ENCODE measurements around the gene LCMT1. TPM values are rescaled to one million over a fixed set of nuclear protein-coding genes. Genes with fewer than 3 reads are reported as not detected.
"Not testable (repeated sequence)": the region's sequence is repeated elsewhere in the genome, so short reads cannot be mapped to it uniquely, and the experiment has no call there.

LCMT1 gene
- total and polyA plus RNA-seq, 2 donors = 19.0 to 24.3 TPM

DNA sequence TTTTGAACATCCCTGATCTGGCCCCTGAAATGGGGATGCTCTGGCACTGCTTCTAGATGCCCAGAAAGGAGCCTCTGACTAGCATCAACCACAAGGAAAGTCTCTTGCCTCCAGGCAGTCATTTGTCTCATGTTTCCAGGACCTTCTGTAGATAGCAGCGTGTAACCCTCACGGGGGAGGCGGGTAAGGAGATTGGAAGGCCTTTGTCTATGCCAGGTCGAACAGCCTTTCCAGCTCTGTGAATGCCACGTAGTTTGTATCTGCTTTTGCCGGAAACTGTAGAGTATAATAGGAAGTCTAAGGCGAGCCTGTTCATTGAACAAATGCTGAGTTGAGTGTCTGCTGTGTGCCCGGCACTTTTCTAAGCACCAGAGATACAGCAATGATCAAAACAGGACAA, 61.3 kb downstream of the LCMT1 start:
- Histone ChIP-seq H3K4me3 (ENCODE audit: low read depth, low read length) (no peak overlapping the region), H3K27ac (ENCODE audit: low read depth) (no peak overlapping the region), H3K4me1 (ENCODE audit: insufficient read depth) (no peaks in the 10 kb centered on the region), H3K36me3 (ENCODE audit: insufficient read depth) (peaks cover 2% of the 10 kb centered on the region)
- no peak for DNase-seq (ENCODE audit: extremely low spot score)
- 96% methylated on average over 8 of the region's 8 CpGs for WGBS

DNA sequence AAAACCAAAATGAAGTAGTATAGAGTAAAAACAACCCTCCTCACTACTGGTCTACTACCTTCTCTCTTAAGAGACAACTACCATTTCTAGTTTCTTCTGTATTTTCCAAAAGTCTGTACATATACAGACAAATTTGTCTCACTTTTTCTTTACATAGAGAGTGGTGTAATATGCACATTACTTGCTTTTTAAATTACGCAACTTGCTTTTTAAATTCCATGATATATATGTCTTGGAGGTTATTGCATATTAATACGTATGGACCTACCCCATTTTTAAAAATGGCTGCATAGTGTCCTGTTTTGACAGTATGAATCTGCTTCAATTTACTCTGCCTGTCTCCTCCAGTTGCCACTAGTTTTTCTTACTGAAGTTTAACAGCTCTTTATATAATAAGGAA, 62.7 kb downstream of the LCMT1 start:
- Histone ChIP-seq H3K27ac (ENCODE audit: low read depth) (no peak overlapping the region), H3K4me1 (ENCODE audit: insufficient read depth) (no peaks in the 10 kb centered on the region), H3K4me3 (ENCODE audit: low read depth, low read length) (no peak overlapping the region), H3K36me3 (ENCODE audit: insufficient read depth) (no peaks in the 10 kb centered on the region)
- WGBS = 95% methylated on average over 2 of the region's 2 CpGs
- DNase-seq (ENCODE audit: extremely low spot score) = no peak

DNA sequence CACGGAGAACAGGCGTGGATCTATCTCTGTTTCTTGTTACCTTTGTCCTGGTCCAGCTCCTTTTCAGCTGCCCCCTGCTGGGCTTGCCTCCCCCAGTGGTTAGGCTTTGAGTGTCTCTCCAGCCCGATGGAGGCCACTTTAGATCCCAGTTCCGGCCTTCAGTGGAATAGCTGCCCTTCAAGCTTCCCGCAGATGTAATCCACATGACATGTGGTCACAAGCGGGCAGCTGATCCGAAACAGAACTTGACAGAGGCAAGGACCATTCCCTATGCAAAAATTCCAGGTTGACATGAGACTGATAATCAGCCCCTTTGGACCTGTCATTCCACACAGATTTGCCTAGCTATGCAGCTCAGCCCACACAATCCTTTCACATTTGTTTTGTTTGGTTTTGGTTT, 64.6 kb downstream of the LCMT1 start:
- Histone ChIP-seq H3K4me3 (ENCODE audit: low read depth, low read length) (no peak overlapping the region), H3K36me3 (ENCODE audit: insufficient read depth) (no peaks in the 10 kb centered on the region), H3K27ac (ENCODE audit: low read depth) (no peak overlapping the region), H3K4me1 (ENCODE audit: insufficient read depth) (no peaks in the 10 kb centered on the region)
- DNase-seq (ENCODE audit: extremely low spot score) = no peak
- 88% methylated on average over 7 of the region's 7 CpGs for WGBS

DNA sequence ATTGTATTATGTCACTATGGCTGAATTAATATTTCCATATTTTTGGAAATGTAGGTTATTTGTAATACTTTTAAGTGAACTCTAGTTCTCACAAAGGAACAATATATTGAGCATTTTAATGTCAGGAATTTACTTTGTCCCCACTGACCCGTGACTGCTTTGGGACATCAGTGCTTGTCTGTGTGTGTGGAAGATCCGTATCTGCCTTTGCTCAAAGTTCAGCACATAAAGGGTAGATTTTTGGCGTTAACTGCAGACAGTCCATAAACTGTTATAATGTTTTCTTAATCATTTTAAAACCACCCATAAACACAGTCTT, 65.9 kb downstream of the LCMT1 start:
- no peaks in the 10 kb centered on the region for H3K36me3 ChIP-seq (ENCODE audit: insufficient read depth)
- no peak overlapping the region for H3K27ac ChIP-seq (ENCODE audit: low read depth)
- WGBS = 57% methylated on average over 3 of the region's 3 CpGs
- H3K4me3 ChIP-seq (ENCODE audit: low read depth, low read length) = no peak overlapping the region
- DNase-seq (ENCODE audit: extremely low spot score) = no peak
- H3K4me1 ChIP-seq (ENCODE audit: insufficient read depth) = no peaks in the 10 kb centered on the region

GRCh38 chr16:25177831-25178688, 66.5 kb downstream of the LCMT1 start:
- Histone ChIP-seq H3K36me3 (ENCODE audit: insufficient read depth) (no peaks in the 10 kb centered on the region), H3K4me3 (ENCODE audit: low read depth, low read length) (no peak overlapping the region), H3K4me1 (ENCODE audit: insufficient read depth) (no peaks in the 10 kb centered on the region), H3K27ac (ENCODE audit: low read depth) (no peak overlapping the region)
- 82% methylated on average over 20 of the region's 20 CpGs for WGBS
- DNase-seq (ENCODE audit: extremely low spot score) = no peak

GRCh38 chr16:25181236-25181635, 69.7 kb downstream of the LCMT1 start:
- 94% methylated on average over 6 of the region's 6 CpGs for WGBS
- not testable (repeated sequence) for DNase-seq (ENCODE audit: extremely low spot score); H3K4me3 ChIP-seq (ENCODE audit: low read depth, low read length); H3K27ac ChIP-seq (ENCODE audit: low read depth); H3K36me3 ChIP-seq (ENCODE audit: insufficient read depth); H3K4me1 ChIP-seq (ENCODE audit: insufficient read depth)

- DNase-seq (ENCODE audit: extremely low spot score) = no peak
- 75% methylated on average over 3 of the region's 3 CpGs for WGBS
- Histone ChIP-seq H3K27ac (ENCODE audit: low read depth) (no peak overlapping the region), H3K4me3 (ENCODE audit: low read depth, low read length) (no peak overlapping the region), H3K36me3 (ENCODE audit: insufficient read depth) (no peaks in the 10 kb centered on the region), H3K4me1 (ENCODE audit: insufficient read depth) (no peaks in the 10 kb centered on the region)
These were observed 73.2 kb downstream of the LCMT1 start for GRCh38 chr16:25184771-25185170.

DNA sequence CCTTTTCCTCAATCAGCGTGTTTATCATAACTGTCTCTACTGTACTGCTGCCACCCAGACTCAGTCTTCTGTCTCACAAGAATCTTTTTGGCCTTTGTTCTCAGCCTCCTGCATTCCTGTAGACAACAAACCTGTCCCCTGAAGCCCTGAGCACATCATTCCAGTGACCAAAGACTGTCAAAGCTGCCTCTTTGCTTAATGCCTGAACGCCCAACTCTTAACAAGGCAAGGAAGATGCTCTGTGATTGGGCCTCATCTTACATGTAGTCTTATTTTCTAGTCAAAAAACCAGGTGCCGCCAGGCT, 75.9 kb downstream of the LCMT1 start:
- Histone ChIP-seq H3K36me3 (ENCODE audit: insufficient read depth) (no peaks in the 10 kb centered on the region), H3K4me1 (ENCODE audit: insufficient read depth) (no peaks in the 10 kb centered on the region), H3K27ac (ENCODE audit: low read depth) (no peak overlapping the region), H3K4me3 (ENCODE audit: low read depth, low read length) (no peak overlapping the region)
- WGBS = 95% methylated on average over 3 of the region's 3 CpGs
- no peak for DNase-seq (ENCODE audit: extremely low spot score)

GRCh38 chr16:25189305-25189704, 77.8 kb downstream of the LCMT1 start:
- no peaks in the 10 kb centered on the region for H3K36me3 ChIP-seq (ENCODE audit: insufficient read depth)
- no peak for DNase-seq (ENCODE audit: extremely low spot score)
- H3K4me1 ChIP-seq (ENCODE audit: insufficient read depth) = no peaks in the 10 kb centered on the region
- H3K4me3 ChIP-seq (ENCODE audit: low read depth, low read length) = no peak overlapping the region
- WGBS = 96% methylated on average over 6 of the region's 6 CpGs
- H3K27ac ChIP-seq (ENCODE audit: low read depth) = no peak overlapping the region

GRCh38 chr16:25192096-25192495, 80.6 kb downstream of the LCMT1 start:
- H3K36me3 ChIP-seq (ENCODE audit: insufficient read depth) = no peaks in the 10 kb centered on the region
- no peak overlapping the region for H3K27ac ChIP-seq (ENCODE audit: low read depth)
- DNase-seq (ENCODE audit: extremely low spot score) = no peak
- H3K4me1 ChIP-seq (ENCODE audit: insufficient read depth) = no peaks in the 10 kb centered on the region
- WGBS = 57% methylated on average over 6 of the region's 6 CpGs
- no peak overlapping the region for H3K4me3 ChIP-seq (ENCODE audit: low read depth, low read length)

- H3K4me3 ChIP-seq (ENCODE audit: low read depth, low read length) = no peak overlapping the region
- no peak for DNase-seq (ENCODE audit: extremely low spot score)
- H3K4me1 ChIP-seq (ENCODE audit: insufficient read depth) = no peaks in the 10 kb centered on the region
- 70% methylated on average over 7 of the region's 7 CpGs for WGBS
- no peaks in the 10 kb centered on the region for H3K36me3 ChIP-seq (ENCODE audit: insufficient read depth)
- no peak overlapping the region for H3K27ac ChIP-seq (ENCODE audit: low read depth)
These were observed 82.8 kb downstream of the LCMT1 start for GRCh38 chr16:25194273-25194878.

- no peaks in the 10 kb centered on the region for H3K36me3 ChIP-seq (ENCODE audit: insufficient read depth)
- no peaks in the 10 kb centered on the region for H3K4me1 ChIP-seq (ENCODE audit: insufficient read depth)
- H3K27ac ChIP-seq (ENCODE audit: low read depth) = no peak overlapping the region
- 54% methylated on average over 4 of the region's 4 CpGs for WGBS
- DNase-seq (ENCODE audit: extremely low spot score) = no peak
- H3K4me3 ChIP-seq (ENCODE audit: low read depth, low read length) = no peak overlapping the region
These were observed 86.5 kb downstream of the LCMT1 start for GRCh38 chr16:25198021-25198420.

GRCh38 chr16:25199457-25199856, 87.9 kb downstream of the LCMT1 start:
- no peak overlapping the region for H3K4me3 ChIP-seq (ENCODE audit: low read depth, low read length)
- no peak for DNase-seq (ENCODE audit: extremely low spot score)
- WGBS = 96% methylated on average over 7 of the region's 7 CpGs
- H3K4me1 ChIP-seq (ENCODE audit: insufficient read depth) = no peaks in the 10 kb centered on the region
- H3K27ac ChIP-seq (ENCODE audit: low read depth) = no peak overlapping the region
- no peaks in the 10 kb centered on the region for H3K36me3 ChIP-seq (ENCODE audit: insufficient read depth)

GRCh38 chr16:25210758-25211157, 99.2 kb downstream of the LCMT1 start:
- no peaks in the 10 kb centered on the region for H3K4me1 ChIP-seq (ENCODE audit: insufficient read depth)
- no peaks in the 10 kb centered on the region for H3K36me3 ChIP-seq (ENCODE audit: insufficient read depth)
- DNase-seq (ENCODE audit: extremely low spot score) = no peak
- H3K4me3 ChIP-seq (ENCODE audit: low read depth, low read length) = no peak overlapping the region
- no peak overlapping the region for H3K27ac ChIP-seq (ENCODE audit: low read depth)
- WGBS = 61% methylated on average over 4 of the region's 4 CpGs

All from urinary bladder (tissue), 4 donors.